ENCODE data around the gene LGALS4.
"Not testable (repeated sequence)": the region's sequence is repeated elsewhere in the genome, so short reads cannot be mapped to it uniquely, and the experiment has no call there.

Gene LGALS4

GRCh38 chr19:38766276-38767047, 46.3 kb downstream of the LGALS4 start:
- DNase-seq: no peak

GRCh38 chr19:38765214-38765613, 47.5 kb downstream of the LGALS4 start:
- DNase-seq: no peak

- DNase-seq: no peak
These were observed 48.9 kb downstream of the LGALS4 start for GRCh38 chr19:38763795-38764220.

- not testable (repeated sequence) for DNase-seq
These were observed 50.8 kb downstream of the LGALS4 start for GRCh38 chr19:38761884-38762389.

- DNase-seq: not testable (repeated sequence)
These were observed 51.8 kb downstream of the LGALS4 start for GRCh38 chr19:38760805-38761517.

- DNase-seq: no peak
These were observed 53.1 kb downstream of the LGALS4 start for GRCh38 chr19:38759590-38760003.

GRCh38 chr19:38754196-38754595, 58.5 kb downstream of the LGALS4 start:
- DNase-seq: not testable (repeated sequence)

- DNase-seq: not testable (repeated sequence)
These were observed 59.0 kb downstream of the LGALS4 start for GRCh38 chr19:38753783-38754182.
